GM19238 (cell line): Measurements from ENCODE around the gene BIN1.
A peak's percentile ranks its signal among the peaks of the same experiment; 100 is the strongest.

Source experiments
- DNase-seq: peaks from one replicate; pipeline ENCODE4 v3.0.0; 2011; ENCODE audit warnings: low spot score; ENCODE audit not compliant: insufficient read length

BIN1 gene, protein sequence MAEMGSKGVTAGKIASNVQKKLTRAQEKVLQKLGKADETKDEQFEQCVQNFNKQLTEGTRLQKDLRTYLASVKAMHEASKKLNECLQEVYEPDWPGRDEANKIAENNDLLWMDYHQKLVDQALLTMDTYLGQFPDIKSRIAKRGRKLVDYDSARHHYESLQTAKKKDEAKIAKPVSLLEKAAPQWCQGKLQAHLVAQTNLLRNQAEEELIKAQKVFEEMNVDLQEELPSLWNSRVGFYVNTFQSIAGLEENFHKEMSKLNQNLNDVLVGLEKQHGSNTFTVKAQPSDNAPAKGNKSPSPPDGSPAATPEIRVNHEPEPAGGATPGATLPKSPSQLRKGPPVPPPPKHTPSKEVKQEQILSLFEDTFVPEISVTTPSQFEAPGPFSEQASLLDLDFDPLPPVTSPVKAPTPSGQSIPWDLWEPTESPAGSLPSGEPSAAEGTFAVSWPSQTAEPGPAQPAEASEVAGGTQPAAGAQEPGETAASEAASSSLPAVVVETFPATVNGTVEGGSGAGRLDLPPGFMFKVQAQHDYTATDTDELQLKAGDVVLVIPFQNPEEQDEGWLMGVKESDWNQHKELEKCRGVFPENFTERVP

DNA sequence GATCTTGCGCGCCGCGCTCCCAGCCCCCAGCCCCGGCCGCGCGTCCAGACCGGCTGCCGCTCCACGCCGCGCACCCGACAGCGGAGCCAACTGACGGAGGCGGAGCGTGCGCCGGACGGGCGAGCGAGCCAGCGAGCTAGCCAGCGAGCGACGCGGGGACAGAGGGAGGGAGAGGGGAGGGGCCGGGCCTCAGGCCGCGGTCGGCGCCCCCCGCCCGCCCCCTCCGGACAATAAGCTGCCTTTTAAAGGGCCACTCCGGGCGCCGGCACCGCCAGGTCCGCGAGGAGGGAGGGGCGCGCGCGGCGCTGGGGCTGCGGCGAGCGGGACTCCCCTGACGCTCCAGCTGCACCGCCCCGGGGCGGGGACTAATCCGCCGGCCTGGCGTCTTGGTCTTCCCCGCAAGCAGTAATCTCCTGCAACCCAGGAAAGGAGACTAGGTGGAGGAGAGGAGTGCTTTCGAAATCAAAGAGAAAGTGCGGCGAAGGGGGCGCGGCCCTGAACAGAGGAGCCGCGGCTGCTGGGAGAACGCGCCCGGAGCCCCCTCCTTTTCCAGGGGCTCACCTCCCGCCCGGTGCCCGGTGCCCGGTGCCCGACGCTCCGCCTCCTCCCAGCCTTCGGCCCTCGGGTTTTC, at the start of gene BIN1:
Gene BIN1 (minus strand): TSS at position 164 of the 631 bp plus-strand sequence. CDS start 211 bp downstream, outside the sequence.
- DNase-seq = peak; percentile 93

DNA sequence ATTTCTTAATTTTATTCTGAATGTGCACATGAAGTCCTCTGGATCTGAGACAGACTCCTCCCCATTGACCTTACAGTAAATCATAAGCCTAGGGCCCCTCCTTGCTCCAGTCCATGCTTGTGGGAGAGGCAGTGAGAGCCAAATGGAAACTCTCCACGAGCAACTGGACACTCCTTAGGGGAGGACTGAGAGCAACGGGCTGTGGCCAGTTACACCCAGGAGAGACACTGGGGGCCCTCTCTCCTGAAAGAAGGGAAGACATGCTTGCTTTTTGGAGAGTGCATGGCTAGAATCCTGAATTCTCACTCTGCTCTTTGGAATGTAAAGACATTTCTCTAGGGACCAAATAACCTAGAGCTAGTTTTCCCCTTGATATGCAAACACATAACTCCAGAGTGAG, 49.0 kb upstream of the BIN1 start:
- no peak for DNase-seq

DNA sequence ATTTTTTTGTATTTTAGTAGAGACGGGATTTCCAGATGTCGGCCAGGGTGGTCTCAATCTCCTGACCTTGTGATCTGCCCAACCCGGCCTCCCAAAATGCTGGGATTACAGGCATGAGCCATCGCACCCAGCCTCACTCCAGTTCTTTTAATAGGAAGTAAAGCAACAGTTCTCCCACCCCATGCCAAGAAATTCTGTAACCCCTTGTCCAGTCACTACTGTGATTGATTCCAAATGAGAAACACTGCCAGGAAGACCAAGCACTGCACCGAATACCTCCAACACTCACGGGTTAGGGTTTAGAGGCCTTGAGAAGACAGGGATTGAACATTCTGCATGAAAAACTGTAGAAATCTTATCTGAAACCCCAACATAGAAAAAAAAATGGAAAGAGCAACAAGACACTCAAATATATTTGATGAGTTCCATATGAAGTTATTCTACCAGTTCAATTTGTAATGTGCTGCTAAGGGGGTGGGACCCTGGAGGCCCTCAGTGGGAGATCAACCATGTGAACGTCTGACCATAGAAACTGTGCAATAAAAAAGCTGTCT, 48.2 kb upstream of the BIN1 start:
- DNase-seq = no peak

DNA sequence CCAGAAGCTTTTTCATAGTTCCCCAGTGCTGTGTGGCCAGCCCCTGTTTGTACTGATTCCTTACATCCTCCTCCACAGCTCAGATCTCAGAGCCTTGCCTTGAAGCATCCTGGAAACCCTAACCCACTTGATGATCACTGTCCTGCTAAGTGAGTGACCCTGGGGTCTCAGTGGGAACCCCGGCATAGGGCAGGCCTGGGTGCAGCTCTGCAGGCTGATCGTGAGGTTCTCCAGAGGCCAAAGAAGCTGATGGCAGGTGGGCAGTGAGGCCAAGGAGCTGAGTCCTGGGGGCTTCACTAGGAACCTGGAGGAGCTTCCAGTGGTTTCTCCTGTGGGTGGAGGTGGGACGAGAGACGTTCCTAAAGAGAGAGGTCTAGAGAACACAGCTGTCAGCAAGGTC, 47.4 kb upstream of the BIN1 start:
- DNase-seq = no peak

DNA sequence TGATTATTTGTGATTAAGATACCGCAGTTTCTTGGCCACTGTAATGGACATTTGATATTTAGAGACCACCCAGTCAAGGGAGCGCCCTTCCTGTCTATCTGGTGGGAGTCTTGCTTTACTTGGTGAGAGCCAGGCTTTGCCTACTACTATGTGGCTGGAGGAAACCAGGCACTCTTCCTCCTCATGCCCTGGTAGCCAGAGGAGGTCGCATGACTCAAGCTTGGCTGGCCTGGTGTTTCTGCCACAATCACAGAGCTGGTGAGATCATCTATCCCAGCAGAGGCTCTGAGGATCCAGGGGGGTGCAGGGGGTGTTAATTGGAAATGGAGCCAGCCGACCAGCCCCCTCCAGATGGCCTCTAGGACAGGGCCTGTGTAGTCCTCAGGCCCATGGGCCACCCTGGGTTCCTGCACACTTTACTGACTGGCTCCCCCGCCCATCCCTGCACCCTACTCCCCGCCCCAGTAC, 46.8 kb upstream of the BIN1 start:
- no peak for DNase-seq

DNA sequence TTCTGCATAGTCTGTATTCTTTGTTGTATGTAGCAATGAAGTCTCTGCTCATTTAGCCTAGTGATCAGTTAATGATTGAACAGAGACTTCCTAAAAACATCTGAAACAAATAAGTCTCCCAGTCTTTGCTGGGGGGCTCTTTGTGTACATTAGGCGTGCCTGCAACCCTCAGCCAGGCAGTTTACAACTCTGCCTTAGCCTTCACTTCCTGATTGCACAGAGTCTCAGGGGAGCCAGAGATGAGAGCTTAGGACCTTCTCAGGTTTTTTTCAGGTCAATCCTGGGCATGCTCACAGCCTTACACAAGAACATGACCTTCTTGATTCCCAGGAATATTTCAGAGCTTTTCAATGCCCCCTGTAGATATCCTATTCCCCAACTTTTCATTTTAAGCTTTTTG, 44.0 kb upstream of the BIN1 start:
- no peak for DNase-seq

DNA sequence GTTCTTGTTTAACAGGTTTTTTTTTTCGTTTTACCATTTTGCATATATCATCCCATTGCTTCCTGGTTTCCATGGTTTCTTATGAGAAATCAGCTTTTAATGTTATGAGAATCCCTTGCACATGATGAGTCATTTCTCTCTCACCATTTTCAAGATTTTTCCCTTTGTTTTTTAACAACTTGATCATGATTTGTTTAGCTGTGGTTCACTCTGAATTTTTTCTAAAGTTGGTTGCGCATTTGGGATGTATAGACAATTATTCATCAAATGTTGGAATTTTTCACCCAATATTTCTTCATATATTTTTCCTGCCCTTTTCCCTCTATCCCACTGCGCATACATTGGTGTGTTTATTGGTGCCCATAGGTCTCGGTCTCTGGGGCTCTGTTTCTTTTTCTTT, 42.4 kb upstream of the BIN1 start:
- no peak for DNase-seq

DNA sequence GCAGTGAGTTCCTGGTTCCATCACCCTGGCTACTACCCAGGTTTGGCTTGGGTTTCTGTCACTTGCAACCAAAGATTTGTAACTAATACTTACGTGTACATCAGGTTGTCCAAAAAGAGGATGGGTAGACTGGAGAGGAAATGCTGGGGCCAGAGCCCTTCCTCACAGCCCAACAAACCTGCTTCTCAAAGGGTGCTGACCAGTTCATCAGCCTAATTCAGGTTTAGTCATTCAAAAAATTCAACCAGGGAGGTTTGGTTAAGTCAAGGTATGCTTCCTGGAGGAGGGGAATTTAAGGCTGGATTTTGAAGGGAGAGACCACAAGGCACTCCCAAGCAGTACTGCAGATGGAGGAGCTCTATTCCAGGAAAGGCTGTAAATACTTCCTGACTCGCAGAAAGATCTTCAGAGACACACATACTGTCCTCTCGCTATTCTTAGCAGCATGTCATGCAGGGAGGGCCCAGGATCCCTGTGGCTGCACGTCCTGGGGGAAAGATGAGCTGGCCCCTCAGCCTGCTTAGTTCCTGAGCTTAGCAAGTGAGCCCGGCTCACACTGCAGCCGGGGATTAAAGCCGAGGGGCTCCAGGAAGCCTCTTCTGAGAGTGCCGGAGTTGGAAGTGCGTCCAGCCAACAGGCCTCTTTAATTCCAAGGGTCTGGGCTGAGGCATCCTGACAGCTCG, 40.0 kb upstream of the BIN1 start:
- DNase-seq = no peak

DNA sequence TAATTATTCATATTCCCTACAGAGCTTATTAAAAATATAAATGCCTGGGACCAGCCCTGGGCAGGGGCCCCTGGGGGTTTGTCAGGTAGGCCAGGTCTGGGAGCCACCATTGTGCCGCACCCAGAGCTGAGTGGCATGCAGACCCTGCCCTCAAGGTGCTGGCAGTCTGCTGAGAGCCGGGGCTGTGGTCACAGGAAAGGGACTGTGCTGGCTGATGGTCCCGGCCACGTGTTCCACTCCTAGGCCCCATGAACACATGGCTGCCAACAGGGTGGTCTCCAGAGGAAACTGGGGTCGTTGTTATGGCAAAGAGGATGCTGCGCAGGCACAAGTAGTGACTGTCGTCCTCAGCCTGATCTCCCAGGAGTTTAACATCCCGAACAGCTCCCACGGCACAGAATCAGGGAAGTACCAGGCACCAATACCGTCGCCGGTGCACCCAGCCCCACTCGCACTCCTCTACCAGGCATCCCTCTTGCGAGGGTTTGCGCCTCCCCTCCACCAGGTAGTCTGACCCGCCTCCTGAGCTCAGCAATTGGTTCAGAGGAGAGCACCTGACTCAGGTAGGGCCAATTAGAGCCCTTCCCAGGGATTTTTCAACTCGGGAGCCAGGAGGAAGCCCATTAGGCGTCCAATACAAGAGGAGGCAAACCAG, 39.2 kb upstream of the BIN1 start:
- no peak for DNase-seq

DNA sequence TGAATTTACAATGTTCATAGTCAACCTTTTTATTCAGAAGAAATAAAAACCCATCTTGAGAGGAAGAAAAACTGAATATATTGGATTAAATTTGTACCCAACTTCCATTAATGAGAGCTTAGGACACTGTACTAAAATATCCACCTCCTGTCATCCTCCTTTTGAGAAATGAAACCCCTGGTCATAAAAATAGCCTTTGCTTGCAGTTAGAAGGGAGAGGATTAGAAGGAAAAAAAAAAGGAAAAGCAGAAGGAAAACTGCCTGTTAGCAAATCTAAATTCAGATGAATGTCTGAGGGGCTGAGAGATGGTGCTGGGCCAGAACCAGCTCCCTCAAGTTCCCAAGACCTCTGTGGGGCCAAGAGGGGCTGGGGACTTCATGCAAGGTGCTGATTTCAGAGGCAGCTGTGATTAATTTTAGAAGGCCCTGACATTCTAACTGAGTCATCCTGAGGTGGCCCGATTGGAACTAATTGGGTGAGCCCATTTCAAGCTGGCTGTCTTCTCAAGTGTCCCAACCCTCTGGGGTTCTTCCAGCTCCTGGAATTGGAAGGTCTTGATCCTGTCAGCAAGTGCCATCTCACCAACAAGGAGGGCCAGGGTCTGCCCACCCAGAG, 38.4 kb upstream of the BIN1 start:
- no peak for DNase-seq

DNA sequence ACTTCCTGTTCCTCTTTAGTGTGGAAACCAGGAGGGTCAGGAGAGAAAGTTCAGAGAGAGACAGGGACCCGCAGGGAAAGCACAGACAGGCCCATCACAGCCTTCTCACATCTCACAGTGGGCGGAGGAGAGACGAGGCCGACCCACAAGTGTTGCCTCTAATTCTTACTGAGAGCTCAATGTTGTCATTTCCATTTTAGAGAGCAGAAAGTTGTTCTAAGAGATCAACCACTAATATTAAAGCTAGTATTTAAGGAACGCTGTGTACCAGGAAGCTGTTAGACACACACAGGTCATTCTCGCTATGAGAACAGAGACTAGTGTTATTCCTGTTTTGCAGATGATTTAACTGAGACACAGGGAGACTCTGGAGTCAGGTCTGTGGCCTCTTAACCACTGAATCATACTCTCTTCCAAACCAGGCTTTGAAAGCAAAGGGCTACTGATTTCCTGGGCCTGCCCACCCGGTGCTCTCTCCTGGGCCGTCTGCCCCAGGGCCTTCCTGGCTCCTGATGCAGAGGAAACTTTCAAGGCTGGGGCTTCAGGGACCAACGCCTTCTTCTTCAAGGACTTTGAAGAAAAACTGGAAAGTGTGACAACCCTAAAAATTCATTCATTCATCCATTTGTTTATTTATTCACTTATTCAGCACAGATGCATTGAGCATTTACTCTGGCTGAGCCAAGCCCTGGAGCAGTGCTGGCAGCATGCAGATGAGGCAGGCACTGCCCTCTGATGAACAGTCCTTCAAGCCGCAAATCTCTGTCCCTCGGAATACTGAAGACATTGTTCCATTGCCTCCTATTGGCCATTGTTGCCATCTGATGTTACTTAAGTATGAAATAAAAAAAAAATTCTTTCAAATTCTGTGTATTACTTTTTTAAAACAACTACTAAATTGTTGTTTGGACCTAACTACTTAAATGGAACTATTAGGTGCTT, 37.2 kb upstream of the BIN1 start:
- no peak for DNase-seq

DNA sequence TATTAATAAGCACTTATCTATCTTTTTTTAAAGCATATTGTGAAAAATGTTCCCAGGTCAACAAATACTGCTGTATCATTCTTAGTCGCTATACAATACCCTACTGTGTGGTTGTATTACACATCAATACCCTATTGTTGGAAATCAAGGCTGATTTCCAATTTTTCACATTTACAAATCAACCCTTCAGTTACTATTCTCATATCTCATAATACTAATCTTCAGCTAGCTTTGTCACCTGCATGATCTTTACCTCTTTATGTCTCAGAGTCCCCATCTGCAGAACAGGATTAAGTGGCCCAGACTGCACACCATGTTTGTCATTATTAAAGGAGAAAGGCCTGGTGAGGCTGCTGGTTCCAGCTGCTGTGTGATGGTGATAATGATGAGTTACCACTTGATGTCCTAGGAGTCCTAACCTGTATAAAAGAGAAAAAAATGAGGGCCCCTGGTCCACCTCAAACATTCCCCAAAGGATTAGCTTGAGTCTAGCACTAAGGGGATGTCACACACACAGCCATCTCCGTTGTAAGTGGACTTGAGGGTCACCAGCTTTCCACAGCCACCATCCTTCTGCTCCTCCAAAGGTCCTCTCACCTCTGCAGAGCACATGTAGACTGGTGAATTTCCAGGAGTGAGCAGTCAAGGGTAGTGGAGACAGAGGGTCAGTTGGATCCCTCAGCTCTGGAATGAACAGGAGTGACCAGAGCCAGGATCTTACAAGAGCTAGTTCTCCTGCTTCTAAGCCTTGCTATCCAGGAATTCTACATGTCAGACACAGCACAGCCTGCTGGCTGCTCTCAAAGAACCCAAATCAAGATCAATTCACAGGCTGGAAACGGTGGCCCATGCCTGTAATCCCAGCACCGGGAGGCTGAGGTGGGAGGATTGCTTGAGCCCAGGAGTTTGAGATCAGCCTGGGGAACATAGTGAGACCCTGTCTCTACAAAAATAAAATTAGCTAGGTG, 36.0 kb upstream of the BIN1 start:
- no peak for DNase-seq

DNA sequence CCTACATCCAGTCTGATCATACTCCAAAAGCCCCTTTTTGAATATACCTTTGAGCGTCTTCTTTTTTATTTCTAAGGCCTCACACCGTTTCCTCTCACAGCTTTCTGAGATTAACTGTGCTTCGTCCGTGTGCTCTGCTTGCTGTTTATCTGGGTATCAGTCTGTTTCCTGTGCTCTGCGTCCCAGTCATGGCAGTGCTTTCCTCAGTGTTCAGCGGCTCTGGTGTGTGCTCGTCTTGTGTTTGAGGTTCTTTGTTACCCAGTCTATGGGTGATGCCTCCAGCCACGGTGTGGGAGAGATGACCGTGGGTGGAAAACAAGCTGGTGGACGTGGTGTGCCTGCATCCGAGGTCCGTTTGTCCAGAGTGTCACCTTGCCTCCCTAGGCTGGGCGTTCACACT, 33.6 kb upstream of the BIN1 start:
- DNase-seq = no peak

DNA sequence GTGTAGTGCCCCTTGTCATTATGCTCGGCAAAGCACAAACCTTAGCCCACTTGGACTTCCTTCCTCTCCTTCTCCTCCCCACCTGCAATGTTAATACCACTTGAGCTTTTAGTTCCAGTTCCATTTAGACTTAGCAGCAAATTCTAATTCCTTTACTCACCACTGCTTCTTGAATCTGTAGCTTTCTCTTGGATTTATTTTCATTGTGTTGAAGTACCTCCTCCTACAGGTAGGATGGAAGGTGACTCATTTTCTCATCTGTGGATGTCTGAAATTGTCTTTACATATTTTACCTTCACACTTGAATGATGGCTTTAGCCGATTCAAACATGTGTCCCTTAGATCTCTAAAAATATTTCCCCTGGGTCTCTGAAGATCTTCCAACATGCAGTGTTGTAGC, 32.8 kb upstream of the BIN1 start:
- DNase-seq = no peak

DNA sequence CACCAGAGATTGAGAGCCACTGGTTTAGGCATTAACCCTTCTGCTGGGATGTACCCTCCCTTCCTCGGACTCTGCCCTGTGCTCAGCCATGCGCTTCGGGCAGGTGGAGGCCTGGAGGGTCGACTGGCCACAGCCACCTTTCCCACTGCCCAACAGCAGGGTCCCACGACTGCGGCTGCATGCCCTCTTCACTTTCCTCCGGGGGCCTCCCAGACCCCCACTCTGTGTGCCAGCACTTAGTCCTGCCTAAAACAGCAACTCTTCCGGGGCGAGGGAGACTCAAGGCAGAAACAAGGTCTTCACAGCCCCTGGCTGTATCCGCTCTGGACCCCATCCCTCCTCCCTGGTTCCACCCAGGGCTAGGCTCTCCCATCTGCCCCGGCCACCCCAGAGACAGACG, 31.3 kb upstream of the BIN1 start:
- no peak for DNase-seq

DNA sequence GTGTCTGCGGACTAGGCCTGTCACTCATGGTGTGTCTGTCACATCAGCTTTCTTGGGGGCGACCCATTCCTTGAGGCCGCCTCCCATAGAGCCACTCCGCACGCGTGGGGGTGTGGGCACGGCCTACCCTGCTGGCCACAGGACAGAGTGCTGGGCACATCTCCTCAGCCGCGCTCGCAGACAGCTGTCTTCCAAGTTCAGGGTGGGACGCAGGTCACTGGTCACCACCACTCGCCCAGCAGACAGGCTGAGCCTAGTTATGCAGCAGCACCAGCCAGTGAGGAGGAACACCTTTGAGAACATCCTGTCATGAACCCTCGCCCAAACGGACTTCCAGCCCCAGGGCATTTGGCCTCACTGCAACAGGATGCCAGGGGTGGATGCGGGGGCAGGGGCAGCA, 30.8 kb upstream of the BIN1 start:
- DNase-seq = no peak

DNA sequence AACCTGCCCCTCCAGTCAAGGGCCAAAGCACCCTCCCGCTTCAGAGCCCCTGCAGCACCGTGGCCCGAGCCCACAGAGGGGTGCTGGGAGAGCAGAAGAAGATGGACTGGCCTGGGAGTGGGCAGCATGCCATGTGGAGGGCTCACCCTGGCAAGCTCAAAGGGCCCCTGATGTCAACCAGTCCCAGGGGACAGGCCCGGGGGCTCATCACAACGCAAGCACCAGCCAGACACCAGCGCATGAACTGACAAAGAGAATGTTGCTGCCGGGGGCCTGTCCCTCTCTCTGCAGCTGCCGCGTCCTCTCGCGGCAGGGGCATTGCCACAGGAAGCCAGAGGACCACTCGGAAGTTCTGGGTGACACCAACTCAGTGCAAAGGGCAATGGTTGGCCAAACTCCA, 30.3 kb upstream of the BIN1 start:
- no peak for DNase-seq
